GM23248 (cell line): ENCODE data around the gene C3AR1. TPM values are rescaled to one million over a fixed set of nuclear protein-coding genes. Genes with fewer than 3 reads are reported as not detected.
A peak's percentile ranks its signal among the peaks of the same experiment; 100 is the strongest.

Experiments used
- DNase-seq: peaks from one replicate; pipeline ENCODE4 v3.0.0-alpha.2; 2015
- H2AFZ ChIP-seq: fragments of 200-600 bp; sonication (generic); 2 replicates; pipeline ENCODE4 v1.6.1; 2016; ENCODE audit warnings: antibody characterized with exemption
- H3F3A ChIP-seq: fragments of 200-600 bp; sonication (generic); 2 replicates; pipeline ENCODE4 v1.6.1; 2016; ENCODE audit warnings: mild to moderate bottlenecking, antibody characterized with exemption, mixed run types; ENCODE audit not compliant: insufficient read depth
- H3K27ac ChIP-seq: fragments of 200-600 bp; sonication (generic); 2 replicates; pipeline ENCODE4 v1.5.1; 2016; ENCODE audit warnings: mild to moderate bottlenecking
- H3K27me3 ChIP-seq: fragments of 200-600 bp; sonication (generic); replicated peaks from 2 replicates; pipeline ENCODE4 v1.6.1; 2016; ENCODE audit warnings: mild to moderate bottlenecking; ENCODE audit not compliant: insufficient read depth
- H3K36me3 ChIP-seq: fragments of 200-600 bp; sonication (generic); 2 replicates; pipeline ENCODE4 v1.6.1; 2016; ENCODE audit warnings: low read depth, mild to moderate bottlenecking
- H3K4me1 ChIP-seq: fragments of 200-600 bp; sonication (generic); 2 replicates; pipeline ENCODE4 v1.6.1; 2016; ENCODE audit warnings: mild to moderate bottlenecking; ENCODE audit not compliant: insufficient read depth
- H3K4me2 ChIP-seq: fragments of 200-600 bp; sonication (generic); one replicate; pipeline ENCODE4 v1.6.1; 2016; ENCODE audit warnings: mild to moderate bottlenecking; ENCODE audit not compliant: unreplicated experiment
- H3K4me3 ChIP-seq: fragments of 200-600 bp; sonication (generic); 2 replicates; pipeline ENCODE4 v1.5.1; 2016; ENCODE audit warnings: mild to moderate bottlenecking
- H3K79me2 ChIP-seq: fragments of 200-600 bp; sonication (generic); 2 replicates; pipeline ENCODE4 v1.6.1; 2016; ENCODE audit warnings: mild to moderate bottlenecking; ENCODE audit not compliant: insufficient read depth
- H3K9ac ChIP-seq: fragments of 200-600 bp; sonication (generic); 2 replicates; pipeline ENCODE4 v1.6.1; 2016; ENCODE audit warnings: mild to moderate bottlenecking
- H3K9me2 ChIP-seq: fragments of 200-600 bp; sonication (generic); 2 replicates; pipeline ENCODE4 v1.6.1; 2016; ENCODE audit warnings: mixed run types, mild to moderate bottlenecking, moderate library complexity; ENCODE audit not compliant: insufficient read depth
- H3K9me3 ChIP-seq: fragments of 200-600 bp; sonication (generic); one replicate; pipeline ENCODE4 v1.6.1; 2017; ENCODE audit warnings: low read depth
- H4K20me1 ChIP-seq: fragments of 200-600 bp; sonication (generic); 2 replicates; pipeline ENCODE4 v1.6.0; 2016; ENCODE audit not compliant: insufficient read depth
- EZH2 ChIP-seq: fragments of 200-600 bp; sonication (generic); IDR thresholded peaks from 2 replicates; pipeline ENCODE4 v1.6.1; 2018; ENCODE audit warnings: antibody characterized with exemption, mild to moderate bottlenecking; ENCODE audit not compliant: insufficient read depth, poor library complexity, severe bottlenecking
- EZH2phosphoT487 ChIP-seq: fragments of 200-600 bp; sonication (generic); IDR thresholded peaks from 2 replicates; pipeline ENCODE4 v1.6.1; 2018; ENCODE audit warnings: antibody characterized with exemption, moderate library complexity, mild to moderate bottlenecking, low read depth; ENCODE audit not compliant: insufficient read depth
- WGBS, 2 experiments: methylation state at CpG; one replicate each; pipeline ENCODE4 v1.1.6; 2015 to 2017; ENCODE audit warnings: low lambda C conversion rate in 2 of 2, low coverage in 1 of 2; ENCODE audit errors: missing lambda C conversion rate in 2 of 2; 5-methylcytosine and 5-hydroxymethylcytosine counted together
- in situ Hi-C: fragments of 300-500 bp; cut with MboI; formaldehyde crosslinking; loops from 2 replicates; pipeline ENCODE4 v1.15.0; 2020
- polyA plus RNA-seq: library from polyadenylated mRNA; unstranded; fragments of >200 nt; fragmentation: Nextera tagmentation; extraction: Ambion mirVana; gene quantifications from 2 replicates; pipeline ENCODE4 v1.2.1, GENCODE V29; 2016
- total RNA-seq: library from RNA; depleted of rRNA; stranded (reverse); fragments of >200 nt; shearing (Covaris generic); gene quantifications from 2 replicates; pipeline ENCODE4 v1.2.3, GENCODE V29; 2014

Gene C3AR1
- total and polyA plus RNA-seq, 2 experiments from 2014 or later, result 0.24 TPM; not detected in 1

- TF ChIP-seq EZH2 (no peak), EZH2phosphoT487 (no peak)
- H3K4me1 ChIP-seq, result peaks cover 3% of the 10 kb centered on the region; the same call in 1 of the 2 replicates
- H3K27me3 ChIP-seq, result no peaks in the 10 kb centered on the region
- no peak overlapping the region for H3K4me2 ChIP-seq
- H3K4me3 ChIP-seq, result no peak overlapping the region
- no peaks in the 10 kb centered on the region for H3K79me2 ChIP-seq
- H3K9me3 ChIP-seq, result no peaks in the 10 kb centered on the region
- H4K20me1 ChIP-seq, result no peaks in the 10 kb centered on the region
- H2AFZ ChIP-seq, result no peak overlapping the region
- no peak overlapping the region for H3K9ac ChIP-seq
- in situ Hi-C loops, result no loop called here
- no peak overlapping the region for H3K27ac ChIP-seq
- no peaks in the 10 kb centered on the region for H3K9me2 ChIP-seq
- peaks cover 20% of the 10 kb centered on the region for H3F3A ChIP-seq
- WGBS, 2 experiments, result 88 to 96% methylated on average over 2 of the region's 2 CpGs
- peaks cover 26% of the 10 kb centered on the region for H3K36me3 ChIP-seq
- DNase-seq, result no peak
These were observed 11.3 kb downstream of the C3AR1 start for GRCh38 chr12:8054816-8055215.

GRCh38 chr12:8052679-8053078 lies 13.5 kb downstream of the C3AR1 start:
- H3K79me2 ChIP-seq, result no peaks in the 10 kb centered on the region
- H3K9me2 ChIP-seq, result no peaks in the 10 kb centered on the region
- no peak for DNase-seq
- no peak overlapping the region for H3K27ac ChIP-seq
- no peak overlapping the region for H3K9ac ChIP-seq
- no peaks in the 10 kb centered on the region for H4K20me1 ChIP-seq
- WGBS, 2 experiments, result 77 to 89% methylated on average over 7 of the region's 7 CpGs
- H3K27me3 ChIP-seq, result no peaks in the 10 kb centered on the region
- TF ChIP-seq EZH2, result no peak
- TF ChIP-seq EZH2phosphoT487, result no peak
- peaks cover 15% of the 10 kb centered on the region for H3F3A ChIP-seq
- no peaks in the 10 kb centered on the region for H3K9me3 ChIP-seq
- H3K4me3 ChIP-seq, result no peak overlapping the region
- peaks cover 37% of the 10 kb centered on the region for H3K36me3 ChIP-seq
- in situ Hi-C loops, result no loop called here
- no peak overlapping the region for H3K4me2 ChIP-seq
- H3K4me1 ChIP-seq, result peaks cover 3% of the 10 kb centered on the region; the same call in 1 of the 2 replicates
- H2AFZ ChIP-seq, result no peak overlapping the region

GRCh38 chr12:8050600-8051250 lies 15.4 kb downstream of the C3AR1 start:
- no peaks in the 10 kb centered on the region for H4K20me1 ChIP-seq
- no peak overlapping the region for H2AFZ ChIP-seq
- no peaks in the 10 kb centered on the region for H3F3A ChIP-seq
- in situ Hi-C loops, result no loop called here
- no peaks in the 10 kb centered on the region for H3K4me1 ChIP-seq
- no peaks in the 10 kb centered on the region for H3K9me3 ChIP-seq
- TF ChIP-seq EZH2phosphoT487, result no peak
- no peak for TF ChIP-seq EZH2
- H3K4me3 ChIP-seq, result no peak overlapping the region
- no peaks in the 10 kb centered on the region for H3K79me2 ChIP-seq
- no peaks in the 10 kb centered on the region for H3K27me3 ChIP-seq
- no peaks in the 10 kb centered on the region for H3K9me2 ChIP-seq
- H3K36me3 ChIP-seq, result peaks cover 44% of the 10 kb centered on the region
- no peak overlapping the region for H3K4me2 ChIP-seq
- no peak overlapping the region for H3K27ac ChIP-seq
- 69 to 77% methylated on average over 5 to 7 of the region's 7 CpGs for WGBS, 2 experiments
- no peak for DNase-seq
- H3K9ac ChIP-seq, result no peak overlapping the region

- H3K36me3 ChIP-seq, result peaks cover 50% of the 10 kb centered on the region
- TF ChIP-seq EZH2phosphoT487 (no peak), EZH2 (no peak)
- no peaks in the 10 kb centered on the region for H3K9me2 ChIP-seq
- no peak overlapping the region for H3K27ac ChIP-seq
- no peak overlapping the region for H3K4me2 ChIP-seq
- H4K20me1 ChIP-seq, result no peaks in the 10 kb centered on the region
- no peaks in the 10 kb centered on the region for H3K4me1 ChIP-seq
- peak; percentile 8 for DNase-seq
- no peaks in the 10 kb centered on the region for H3K9me3 ChIP-seq
- no peak overlapping the region for H3K9ac ChIP-seq
- no peaks in the 10 kb centered on the region for H3K27me3 ChIP-seq
- H3F3A ChIP-seq, result no peaks in the 10 kb centered on the region
- in situ Hi-C loops, result no loop called here
- WGBS, 2 experiments, result 62 to 72% methylated on average over 4 of the region's 4 CpGs
- no peaks in the 10 kb centered on the region for H3K79me2 ChIP-seq
- no peak overlapping the region for H3K4me3 ChIP-seq
- H2AFZ ChIP-seq, result no peak overlapping the region
These were observed 17.3 kb downstream of the C3AR1 start for GRCh38 chr12:8048906-8049305.

- H3K9ac ChIP-seq, result no peak overlapping the region
- H3K4me1 ChIP-seq, result no peaks in the 10 kb centered on the region
- H3K79me2 ChIP-seq, result no peaks in the 10 kb centered on the region
- DNase-seq, result no peak
- no peaks in the 10 kb centered on the region for H3K9me2 ChIP-seq
- in situ Hi-C loops, result no loop called here
- no peaks in the 10 kb centered on the region for H3K9me3 ChIP-seq
- H3K27ac ChIP-seq, result no peak overlapping the region
- H4K20me1 ChIP-seq, result no peaks in the 10 kb centered on the region
- H3F3A ChIP-seq, result no peaks in the 10 kb centered on the region
- 93 to 96% methylated on average over 3 to 5 of the region's 5 CpGs for WGBS, 2 experiments
- H3K4me2 ChIP-seq, result no peak overlapping the region
- H2AFZ ChIP-seq, result no peak overlapping the region
- no peak overlapping the region for H3K4me3 ChIP-seq
- H3K36me3 ChIP-seq, result peaks cover 53% of the 10 kb centered on the region
- TF ChIP-seq EZH2phosphoT487 (no peak), EZH2 (no peak)
- H3K27me3 ChIP-seq, result no peaks in the 10 kb centered on the region
These were observed 18.3 kb downstream of the C3AR1 start for GRCh38 chr12:8047842-8048241.
